WTC11 (cell line): ENCODE measurements around the gene RHOH. TPM values are rescaled to one million over a fixed set of nuclear protein-coding genes. Genes with fewer than 3 reads are reported as not detected.

Experiments used
- ATAC-seq: fragments of 200-7000 bp; cut with Tn5 transposase; 2 replicates; pipeline ENCODE4 v1.10.0; 2021; ENCODE audit warnings: mild to moderate bottlenecking, moderate library complexity
- CTCF ChIA-PET: fragments of 300-600 bp; sonication (Branson Sonifier 250); formaldehyde crosslinking; loops from one replicate; lab custom pipeline; 2021; ENCODE audit warnings: antibody characterized with exemption; lab: Charles Lee
- POLR2A ChIA-PET: fragments of 350-600 bp; sonication (Branson Sonifier 250); formaldehyde crosslinking; loops from one replicate; lab custom pipeline; 2021; ENCODE audit warnings: antibody characterized with exemption; lab: Charles Lee
- DNase-seq: peaks from one replicate; pipeline ENCODE4 v3.0.0; 2021; ENCODE audit warnings: low spot score
- H3K27ac Mint-ChIP-seq: 2 replicates; pipeline ENCODE4 v1.8.0; 2021; ENCODE audit warnings: mixed read lengths
- H3K27me3 Mint-ChIP-seq: 2 replicates; pipeline ENCODE4 v1.8.0; 2021; ENCODE audit warnings: low read depth, mild to moderate bottlenecking, moderate library complexity, mixed read lengths
- H3K36me3 Mint-ChIP-seq: 2 replicates; pipeline ENCODE4 v1.8.0; 2021; ENCODE audit warnings: mixed read lengths
- H3K4me1 Mint-ChIP-seq: 2 replicates; pipeline ENCODE4 v1.8.0; 2022; ENCODE audit warnings: mixed read lengths
- H3K4me3 Mint-ChIP-seq: 2 replicates; pipeline ENCODE4 v1.8.0; 2021; ENCODE audit warnings: mild to moderate bottlenecking, moderate library complexity, mixed read lengths
- H3K9me3 Mint-ChIP-seq: 2 replicates; pipeline ENCODE4 v1.8.0; 2021; ENCODE audit warnings: mixed read lengths
- ELF4 ChIP-seq: sonication (generic); formaldehyde crosslinking; IDR thresholded peaks from 2 replicates; pipeline ENCODE4 v1.8.1; 2022; ENCODE audit warnings: low read depth, mild to moderate bottlenecking, moderate library complexity, missing genetic modification reagents
- FOXP1 ChIP-seq: sonication (generic); formaldehyde crosslinking; IDR thresholded peaks from 2 replicates; pipeline ENCODE4 v1.8.0; 2022; ENCODE audit warnings: missing genetic modification reagents, mild to moderate bottlenecking, moderate library complexity, borderline replicate concordance
- HMGA2 ChIP-seq: fragments of 250-450 bp; sonication (Bioruptor Pico); IDR thresholded peaks from 2 replicates; pipeline ENCODE4 v1.4.0; 2021; ENCODE audit warnings: mild to moderate bottlenecking, moderate library complexity
- MLX ChIP-seq: sonication (generic); formaldehyde crosslinking; IDR thresholded peaks from 2 replicates; pipeline ENCODE4 v1.8.1; 2023; ENCODE audit warnings: mild to moderate bottlenecking, missing genetic modification reagents, moderate library complexity
- OVOL2 ChIP-seq: fragments of 250-450 bp; sonication (Bioruptor Pico); IDR thresholded peaks from 2 replicates; pipeline ENCODE4 v1.9.0; 2021; ENCODE audit warnings: mild to moderate bottlenecking, borderline replicate concordance
- RELA ChIP-seq: sonication (generic); formaldehyde crosslinking; IDR thresholded peaks from 2 replicates; pipeline ENCODE4 v1.8.1; 2022; ENCODE audit warnings: missing genetic modification reagents, mild to moderate bottlenecking, borderline replicate concordance
- SMAD3 ChIP-seq: sonication (generic); formaldehyde crosslinking; IDR thresholded peaks from 2 replicates; pipeline ENCODE4 v1.8.0; 2022; ENCODE audit warnings: missing genetic modification reagents, mild to moderate bottlenecking, borderline replicate concordance
- SMAD4 ChIP-seq: sonication (generic); formaldehyde crosslinking; IDR thresholded peaks from 2 replicates; pipeline ENCODE4 v1.8.0; 2022; ENCODE audit warnings: mild to moderate bottlenecking, missing genetic modification reagents
- SP1 ChIP-seq: sonication (generic); formaldehyde crosslinking; conservative IDR thresholded peaks from 2 replicates; pipeline ENCODE4 v1.8.1; 2022; ENCODE audit warnings: missing genetic modification reagents
- TP53 ChIP-seq: sonication (generic); formaldehyde crosslinking; IDR thresholded peaks from 2 replicates; pipeline ENCODE4 v1.8.1; 2023; ENCODE audit warnings: mild to moderate bottlenecking, missing genetic modification reagents
- USF1 ChIP-seq: sonication (generic); formaldehyde crosslinking; IDR thresholded peaks from 2 replicates; pipeline ENCODE4 v1.8.0; 2022; ENCODE audit warnings: mild to moderate bottlenecking, missing genetic modification reagents
- USF2 ChIP-seq: sonication (generic); formaldehyde crosslinking; IDR thresholded peaks from 2 replicates; pipeline ENCODE4 v1.8.1; 2023; ENCODE audit warnings: mild to moderate bottlenecking, missing genetic modification reagents, moderate library complexity
- ZMAT4 ChIP-seq: fragments of 250-450 bp; sonication (Bioruptor Pico); IDR thresholded peaks from 2 replicates; pipeline ENCODE4 v1.9.0; 2021; ENCODE audit warnings: mild to moderate bottlenecking
- ZNF219 ChIP-seq: sonication (generic); formaldehyde crosslinking; IDR thresholded peaks from 2 replicates; pipeline ENCODE4 v1.8.0; 2023; ENCODE audit warnings: missing genetic modification reagents, mild to moderate bottlenecking, borderline replicate concordance
- ZNF396 ChIP-seq: fragments of 250-450 bp; sonication (Bioruptor Pico); IDR thresholded peaks from 2 replicates; pipeline ENCODE4 v1.8.0; 2021; ENCODE audit warnings: mild to moderate bottlenecking, moderate library complexity, borderline replicate concordance
- ZNF416 ChIP-seq: fragments of 250-450 bp; sonication (Bioruptor Pico); IDR thresholded peaks from 2 replicates; pipeline ENCODE4 v1.9.0; 2021; ENCODE audit warnings: mild to moderate bottlenecking, inconsistent platforms
- ZSCAN18 ChIP-seq: fragments of 250-450 bp; sonication (Bioruptor Pico); IDR thresholded peaks from 2 replicates; pipeline ENCODE4 v2.1.2; 2022; ENCODE audit warnings: mild to moderate bottlenecking, moderate library complexity
- total RNA-seq: library from RNA; stranded (reverse); gene quantifications from 3 replicates; pipeline ENCODE4 v1.2.3, GENCODE V29; 2021
- TF ChIP-seq, protein P1 (sequence below): fragments of 250-450 bp; sonication (Bioruptor Pico); IDR thresholded peaks from 2 replicates; pipeline ENCODE4 v1.8.0; 2021; ENCODE audit warnings: mild to moderate bottlenecking
- TF ChIP-seq, protein P2 (sequence below): sonication (generic); formaldehyde crosslinking; IDR thresholded peaks from 2 replicates; pipeline ENCODE4 v1.8.0; 2023; ENCODE audit warnings: missing genetic modification reagents
- TF ChIP-seq, protein P3 (sequence below): sonication (generic); formaldehyde crosslinking; IDR thresholded peaks from 2 replicates; pipeline ENCODE4 v1.8.0; 2022; ENCODE audit warnings: mild to moderate bottlenecking, missing genetic modification reagents

The RHOH gene
- total RNA-seq, 1 experiment from 2014 or later: 8.7 TPM

GRCh38 chr4:40281099-40281498 lies 84.3 kb downstream of the RHOH start:
- no peaks in the 10 kb centered on the region for H3K9me3 Mint-ChIP-seq
- no peak for ATAC-seq
- peaks cover 4% of the 10 kb centered on the region for H3K4me1 Mint-ChIP-seq
- no peak overlapping the region for H3K4me3 Mint-ChIP-seq
- H3K27ac Mint-ChIP-seq: no peak overlapping the region
- H3K27me3 Mint-ChIP-seq: peaks cover 4% of the 10 kb centered on the region
- CTCF ChIA-PET: no interaction called here
- TF ChIP-seq ZNF416 (CRISPR knock-in tag) (no peak), USF2 (CRISPR knock-in tag) (no peak), ZNF396 (CRISPR knock-in tag) (no peak), MLX (no peak), SMAD4 (CRISPR knock-in tag) (no peak), ZNF219 (no peak), TP53 (CRISPR knock-in tag) (no peak), OVOL2 (CRISPR knock-in tag) (no peak), ELF4 (CRISPR knock-in tag) (no peak), SMAD3 (CRISPR knock-in tag) (no peak), FOXP1 (no peak), ZMAT4 (CRISPR knock-in tag) (no peak), HMGA2 (CRISPR knock-in tag) (no peak), ZSCAN18 (no peak), USF1 (CRISPR knock-in tag) (no peak)
- TF ChIP-seq, protein P1, sequence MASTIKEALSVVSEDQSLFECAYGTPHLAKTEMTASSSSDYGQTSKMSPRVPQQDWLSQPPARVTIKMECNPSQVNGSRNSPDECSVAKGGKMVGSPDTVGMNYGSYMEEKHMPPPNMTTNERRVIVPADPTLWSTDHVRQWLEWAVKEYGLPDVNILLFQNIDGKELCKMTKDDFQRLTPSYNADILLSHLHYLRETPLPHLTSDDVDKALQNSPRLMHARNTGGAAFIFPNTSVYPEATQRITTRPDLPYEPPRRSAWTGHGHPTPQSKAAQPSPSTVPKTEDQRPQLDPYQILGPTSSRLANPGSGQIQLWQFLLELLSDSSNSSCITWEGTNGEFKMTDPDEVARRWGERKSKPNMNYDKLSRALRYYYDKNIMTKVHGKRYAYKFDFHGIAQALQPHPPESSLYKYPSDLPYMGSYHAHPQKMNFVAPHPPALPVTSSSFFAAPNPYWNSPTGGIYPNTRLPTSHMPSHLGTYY (CRISPR knock-in tag): no peak
- TF ChIP-seq, protein P2, sequence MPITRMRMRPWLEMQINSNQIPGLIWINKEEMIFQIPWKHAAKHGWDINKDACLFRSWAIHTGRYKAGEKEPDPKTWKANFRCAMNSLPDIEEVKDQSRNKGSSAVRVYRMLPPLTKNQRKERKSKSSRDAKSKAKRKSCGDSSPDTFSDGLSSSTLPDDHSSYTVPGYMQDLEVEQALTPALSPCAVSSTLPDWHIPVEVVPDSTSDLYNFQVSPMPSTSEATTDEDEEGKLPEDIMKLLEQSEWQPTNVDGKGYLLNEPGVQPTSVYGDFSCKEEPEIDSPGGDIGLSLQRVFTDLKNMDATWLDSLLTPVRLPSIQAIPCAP (CRISPR knock-in tag): no peak
- TF ChIP-seq, protein P3, sequence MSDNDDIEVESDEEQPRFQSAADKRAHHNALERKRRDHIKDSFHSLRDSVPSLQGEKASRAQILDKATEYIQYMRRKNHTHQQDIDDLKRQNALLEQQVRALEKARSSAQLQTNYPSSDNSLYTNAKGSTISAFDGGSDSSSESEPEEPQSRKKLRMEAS (CRISPR knock-in tag): no peak
- TF ChIP-seq, all 79 proteins: peak for 0
- POLR2A ChIA-PET: no interaction called here
- no peak for DNase-seq
- no peaks in the 10 kb centered on the region for H3K36me3 Mint-ChIP-seq

- Mint-ChIP-seq H3K4me3 (no peak overlapping the region), H3K36me3 (no peaks in the 10 kb centered on the region), H3K27ac (no peak overlapping the region), H3K9me3 (no peaks in the 10 kb centered on the region), H3K27me3 (peaks cover 5% of the 10 kb centered on the region), H3K4me1 (peaks cover 4% of the 10 kb centered on the region)
- CTCF ChIA-PET: no interaction called here
- ATAC-seq (no peak), DNase-seq (no peak)
- POLR2A ChIA-PET: no interaction called here
- TF ChIP-seq SP1 (CRISPR knock-in tag): no peak
- TF ChIP-seq ZNF416 (CRISPR knock-in tag): no peak
- no peak for TF ChIP-seq RELA (CRISPR knock-in tag)
- no peak for TF ChIP-seq TP53 (CRISPR knock-in tag)
These were observed 85.1 kb downstream of the RHOH start for GRCh38 chr4:40281913-40282312.
